Gastroesophageal sphincter (tissue), 4 donors: ENCODE results near the gene TBC1D32. TPM values are rescaled to one million over a fixed set of nuclear protein-coding genes. Genes with fewer than 3 reads are reported as not detected.
"Not testable (repeated sequence)": the region's sequence is repeated elsewhere in the genome, so short reads cannot be mapped to it uniquely, and the experiment has no call there.

Source experiments
- ATAC-seq: fragments of 150-250 bp; one replicate; pipeline ENCODE4 v1.9.1; 2016; ENCODE audit warnings: mild to moderate bottlenecking, moderate library complexity
- H3K27ac ChIP-seq, 4 donors: fragments of 200-600 bp; sonication (generic) in 3 of 4; 1 replicate in 3 of 4; 2 replicates in 1 of 4; pipeline ENCODE4 v1.5.1; 2016 to 2019
- H3K27me3 ChIP-seq: fragments of 200-600 bp; sonication (generic); one replicate; pipeline ENCODE4 v1.5.1; 2019
- H3K36me3 ChIP-seq, 2 donors: fragments of 200-600 bp; sonication (generic); one replicate each; pipeline ENCODE4 v1.5.1; 2019; ENCODE audit warnings: control low read depth in 1 of 2
- H3K4me1 ChIP-seq, 3 donors: fragments of 200-600 bp; sonication (generic); 1 replicate in 2 of 3; 2 replicates in 1 of 3; pipeline ENCODE4 v1.5.1; 2016 to 2019; ENCODE audit warnings: control low read depth in 2 of 3
- H3K4me3 ChIP-seq, 2 donors: fragments of 200-600 bp; sonication (generic); one replicate each; pipeline ENCODE4 v1.5.1; 2019; ENCODE audit warnings: mild to moderate bottlenecking in 1 of 2, moderate library complexity in 1 of 2
- H3K9me3 ChIP-seq, 3 donors: fragments of 200-600 bp; sonication (generic); one replicate each; pipeline ENCODE4 v1.5.1; 2017 to 2019; ENCODE audit warnings: control low read depth in 2 of 3
- CTCF ChIP-seq, 4 experiments: fragments of 200-600 bp in 2 of 4; fragments of 450-650 bp in 2 of 4; sonication (generic) in 1 of 4; IDR thresholded peaks; one replicate each; pipeline ENCODE4 v1.5.1; 2017 to 2019; ENCODE audit warnings: antibody characterized with exemption in 4 of 4, mild to moderate bottlenecking in 2 of 4, moderate library complexity in 2 of 4
- EP300 ChIP-seq: sonication (generic); formaldehyde crosslinking; IDR thresholded peaks from one replicate; pipeline ENCODE4 v1.6.1; 2017; ENCODE audit warnings: antibody characterized with exemption, mild to moderate bottlenecking
- POLR2A ChIP-seq, 2 donors: fragments of 450-650 bp; IDR thresholded peaks; one replicate each; pipeline ENCODE4 v1.6.1; 2017; ENCODE audit warnings: antibody characterized with exemption in 2 of 2, mild to moderate bottlenecking in 2 of 2, moderate library complexity in 1 of 2
- POLR2AphosphoS5 ChIP-seq: sonication (generic); formaldehyde crosslinking; IDR thresholded peaks from one replicate; pipeline ENCODE4 v1.6.1; 2017; ENCODE audit warnings: antibody characterized with exemption
- WGBS, 2 donors: methylation state at CpG; one replicate each; pipeline ENCODE4 v1.1.5; 2018; ENCODE audit warnings: low coverage in 1 of 2; 5-methylcytosine and 5-hydroxymethylcytosine counted together
- total RNA-seq, 4 donors: library from RNA; depleted of rRNA; stranded (reverse); fragments of >200 nt; gene quantifications; one replicate each; pipeline ENCODE4 v1.1.0, GENCODE V29; 2016

The TBC1D32 gene
- total RNA-seq, 4 donors from 2014 or later: 1.7 to 9.7 (median 3.7) TPM

- ATAC-seq: no peak
Measured at GRCh38 chr6:121187200-121187832, 147.0 kb downstream of the TBC1D32 start.

GRCh38 chr6:121183742-121184141 is 150.5 kb downstream of the TBC1D32 start:
- 77 to 89% methylated on average over 1 of the region's 1 CpG for WGBS, 2 donors
- Histone ChIP-seq H3K9me3 (no peaks in the 10 kb centered on the region), H3K27ac (no peak overlapping the region), H3K4me1 (no peaks in the 10 kb centered on the region), H3K36me3 (peaks cover 0 to 4% of the 10 kb centered on the region in 2 donors), H3K4me3 (no peak overlapping the region), H3K27me3 (no peaks in the 10 kb centered on the region)
- TF ChIP-seq POLR2AphosphoS5: no peak
- TF ChIP-seq POLR2A (IDR thresholded peaks at IDR 0.05): no peak
- no peak for TF ChIP-seq EP300
- no peak for TF ChIP-seq CTCF (IDR thresholded peaks at IDR 0.05)
- ATAC-seq: no peak

More at GRCh38 chr6:121187200-121187832, 147.0 kb downstream of the TBC1D32 start:
- no peaks in the 10 kb centered on the region for H3K4me1 ChIP-seq
- WGBS, 2 donors: 86 to 100% methylated on average over 1 of the region's 1 CpG
- no peaks in the 10 kb centered on the region for H3K36me3 ChIP-seq
- H3K27me3 ChIP-seq: no peaks in the 10 kb centered on the region
- no peak for TF ChIP-seq EP300
- TF ChIP-seq POLR2AphosphoS5: no peak
- no peak for TF ChIP-seq POLR2A (IDR thresholded peaks at IDR 0.05)
- no peaks in the 10 kb centered on the region for H3K9me3 ChIP-seq
- H3K27ac ChIP-seq: no peak overlapping the region
- H3K4me3 ChIP-seq: no peak overlapping the region

- no peaks in the 10 kb centered on the region for H3K4me1 ChIP-seq
- no peak for ATAC-seq
- no peaks in the 10 kb centered on the region for H3K36me3 ChIP-seq
- no peaks in the 10 kb centered on the region for H3K9me3 ChIP-seq
- no peaks in the 10 kb centered on the region for H3K27me3 ChIP-seq
- TF ChIP-seq POLR2AphosphoS5 (no peak), CTCF (IDR thresholded peaks at IDR 0.05) (no peak), POLR2A (IDR thresholded peaks at IDR 0.05) (no peak), EP300 (no peak)
- 80 to 82% methylated on average over 3 of the region's 3 CpGs for WGBS, 2 donors
- H3K27ac ChIP-seq: no peak overlapping the region
- no peak overlapping the region for H3K4me3 ChIP-seq
Measured at GRCh38 chr6:121175827-121176226, 158.5 kb downstream of the TBC1D32 start.

GRCh38 chr6:121172451-121172850 is 161.8 kb downstream of the TBC1D32 start:
- not testable (repeated sequence) for H3K36me3 ChIP-seq, H3K27me3 ChIP-seq, H3K9me3 ChIP-seq, ATAC-seq, H3K4me3 ChIP-seq, H3K27ac ChIP-seq, H3K4me1 ChIP-seq
- 89 to 95% methylated on average over 1 of the region's 1 CpG for WGBS, 2 donors

GRCh38 chr6:121171879-121172278 is 162.4 kb downstream of the TBC1D32 start:
- no peak for TF ChIP-seq POLR2A (IDR thresholded peaks at IDR 0.05)
- no peaks in the 10 kb centered on the region for H3K36me3 ChIP-seq
- WGBS, 2 donors: 73 to 82% methylated on average over 3 to 4 of the region's 4 CpGs
- H3K9me3 ChIP-seq: no peaks in the 10 kb centered on the region
- H3K27ac ChIP-seq: no peak overlapping the region
- no peak for ATAC-seq
- H3K4me1 ChIP-seq: no peaks in the 10 kb centered on the region
- no peak overlapping the region for H3K4me3 ChIP-seq
- H3K27me3 ChIP-seq: no peaks in the 10 kb centered on the region

- H3K36me3 ChIP-seq: peaks cover 0 to 28% of the 10 kb centered on the region in 2 donors
- peaks cover 0 to 17% (median 0%) of the 10 kb centered on the region in 3 donors for H3K9me3 ChIP-seq
- H3K4me3 ChIP-seq: no peak overlapping the region
- no peak for TF ChIP-seq CTCF (IDR thresholded peaks at IDR 0.05)
- TF ChIP-seq EP300: no peak
- TF ChIP-seq POLR2A (IDR thresholded peaks at IDR 0.05): no peak
- no peak for TF ChIP-seq POLR2AphosphoS5
- H3K27me3 ChIP-seq: no peaks in the 10 kb centered on the region
- H3K27ac ChIP-seq: no peak overlapping the region
- H3K4me1 ChIP-seq: no peaks in the 10 kb centered on the region
- no peak for ATAC-seq
Measured at GRCh38 chr6:121161886-121162285, 172.4 kb downstream of the TBC1D32 start.
